ENCODE results near the gene SPEM3. TPM values are rescaled to one million over a fixed set of nuclear protein-coding genes. Genes with fewer than 3 reads are reported as not detected.

SPEM3 gene
- not detected in 2 replicates for total RNA-seq (2016; rRNA removed; fragmentation: Illumina TruSeq; extraction: Trizol)
- not detected in 2 replicates for total RNA-seq (2016; cell fraction: cytosol; rRNA removed; fragmentation: Illumina TruSeq; extraction: Trizol; ENCODE audit: low read depth)
- total RNA-seq (2016; cell fraction: insoluble cytoplasmic fraction; rRNA removed; fragmentation: Illumina TruSeq; extraction: Trizol) = not detected in 2 replicates
- total RNA-seq (2016; cell fraction: membrane; rRNA removed; fragmentation: Illumina TruSeq; extraction: Trizol) = not detected in 2 replicates
- not detected in 2 replicates for total RNA-seq (2016; cell fraction: nucleus; rRNA removed; fragmentation: Illumina TruSeq; extraction: Trizol)
- polyA plus RNA-seq (2011; rRNA removed) = not detected in 2 replicates
- not detected in 2 replicates for polyA plus RNA-seq (2011; cell fraction: cytosol; rRNA removed)
- not detected in 2 replicates for polyA plus RNA-seq (2011; cell fraction: nucleus; rRNA removed)
- not detected in 2 replicates for polyA plus RNA-seq (2012)
- polyA plus RNA-seq (2016; cell fraction: cytosol; fragmentation: Illumina TruSeq; extraction: Trizol; ENCODE audit: low read depth) = not detected in 2 replicates
- not detected in 2 replicates for polyA plus RNA-seq (2016; cell fraction: insoluble cytoplasmic fraction; fragmentation: Illumina TruSeq; extraction: Trizol; ENCODE audit: low read depth)
- polyA plus RNA-seq (2016; cell fraction: membrane; fragmentation: Illumina TruSeq; extraction: Trizol; ENCODE audit: low read depth) = not detected in 2 replicates
- not detected in 2 replicates for polyA plus RNA-seq (2016; cell fraction: nucleus; fragmentation: Illumina TruSeq; extraction: Trizol; ENCODE audit: insufficient read depth, low read depth)
- not detected in 2 replicates for polyA minus RNA-seq (2011; rRNA and poly(A)+ RNA removed; ENCODE audit: low replicate concordance)
- polyA minus RNA-seq (2011; cell fraction: cytosol; rRNA and poly(A)+ RNA removed) = not detected in 2 replicates
- polyA minus RNA-seq (2011; cell fraction: nucleus; rRNA and poly(A)+ RNA removed) = not detected in 2 replicates
- Bru-seq, nascent RNA = not detected
- BruChase-seq, experiment 1, labeled RNA remaining after a 6-hour chase = percentile 15 among the genes with signal in this experiment
- BruChase-seq, experiment 2, labeled RNA remaining after a 2-hour chase = not detected
- long read RNA-seq, experiment 1 = 0 reads
- long read RNA-seq, experiment 2 = 0 reads

GRCh38 chr17:7428557-7428956 is at the start of gene SPEM3:
SPEM3 (plus strand) TSS chr17:7428857; CDS start chr17:7428903, 46 bp downstream.
- POLR2A ChIA-PET = no interaction called here
- FAIRE-seq = no peak
- no peaks in the 10 kb centered on the region for H3K9me3 ChIP-seq (ENCODE audit: low read length)

GRCh38 chr17:7379134-7379533 is 49.5 kb upstream of the SPEM3 start:
- Histone ChIP-seq H3K9ac (ENCODE audit: insufficient read depth, low read depth, low read length) (no peak overlapping the region), H3K9me3 (ENCODE audit: low read length) (peaks cover 4% of the 10 kb centered on the region; the same call in 1 of the 2 replicates), H4K20me1 (ENCODE audit: insufficient read depth, low read length) (no peaks in the 10 kb centered on the region), H2AFZ (ENCODE audit: low read length) (no peak overlapping the region), H3K4me3 (replicated peaks in 1 of 3; ENCODE audit: insufficient read depth in 1 of 3, low read depth in 2 of 3, low read length in 3 of 3) (no peak overlapping the region), H3K4me2 (ENCODE audit: low read depth, low read length) (no peak overlapping the region), H3K4me1 (ENCODE audit: insufficient read depth, low read length) (peaks cover 21% of the 10 kb centered on the region), H3K79me2 (ENCODE audit: insufficient read depth, low read length) (no peaks in the 10 kb centered on the region), H3K27ac (ENCODE audit: extremely low read length, insufficient read depth, low read length) (no peak overlapping the region), H3K36me3 (replicated peaks in 1 of 2; ENCODE audit: control insufficient read depth in 1 of 2, insufficient read depth in 2 of 2, low read length in 2 of 2) (no peaks in the 10 kb centered on the region), H3K27me3 (ENCODE audit: control insufficient read depth in 1 of 2, insufficient read depth in 2 of 2, low read length in 2 of 2) (peaks cover 0 to 7% of the 10 kb centered on the region in 2 experiments; a peak in 1 of 5 replicates)
- ChIA-PET POLR2A (no interaction called here), CTCF (ENCODE audit: low intra/inter-chr PET ratio, low total read pairs) (no interaction called here)
- WGBS (ENCODE audit: low lambda C conversion rate) = 66% methylated on average over 3 of the region's 3 CpGs
- TF ChIP-seq HIC2 (CRISPR knock-in tag; IDR thresholded peaks at IDR 0.05; ENCODE audit: low read depth) (no peak), ZFYVE20 (CRISPR knock-in tag; IDR thresholded peaks at IDR 0.05; ENCODE audit: borderline replicate concordance, low read depth) (no peak), ZNF10 (CRISPR knock-in tag; IDR thresholded peaks at IDR 0.05; ENCODE audit: borderline replicate concordance, low read depth) (no peak), ZBTB14 (CRISPR knock-in tag; IDR thresholded peaks at IDR 0.05) (no peak), NR0B2 (CRISPR knock-in tag; IDR thresholded peaks at IDR 0.05) (no peak)
- no TSS peak for BruUV-seq (replicated peaks)
- FAIRE-seq (no peak), ATAC-seq (no peak), DNase-seq (ENCODE audit: low spot score) (no peak)
- in situ Hi-C loops (cut with HindIII; ENCODE audit: extremely low pct_ligation_motif_present, low pct_unique_long_range_greater_than_20kb) (no loop called here), intact Hi-C loops (cut with micrococcal nuclease; ENCODE audit: unreplicated experiment) (no loop called here)

More at GRCh38 chr17:7428557-7428956, at the start of gene SPEM3:
- CTCF ChIA-PET (ENCODE audit: low intra/inter-chr PET ratio, low total read pairs) = no interaction called here
- ATAC-seq = no peak
- H3K79me2 ChIP-seq (ENCODE audit: insufficient read depth, low read length) = no peaks in the 10 kb centered on the region
- TF ChIP-seq ZNF20 (CRISPR knock-in tag; IDR thresholded peaks at IDR 0.05) (no peak), SIN3B (IDR thresholded peaks at IDR 0.05; ENCODE audit: low read length) (no peak)
- H3K4me1 ChIP-seq (ENCODE audit: insufficient read depth, low read length) = peaks cover 8% of the 10 kb centered on the region
- in situ Hi-C loops (cut with HindIII; ENCODE audit: extremely low pct_ligation_motif_present, low pct_unique_long_range_greater_than_20kb) = no loop called here
- H4K20me1 ChIP-seq (ENCODE audit: insufficient read depth, low read length) = no peaks in the 10 kb centered on the region
- no peak within 1 kb of the TSS for H3K4me2 ChIP-seq (ENCODE audit: low read depth, low read length)
- BruUV-seq (replicated peaks) = no TSS peak
- DNase-seq (ENCODE audit: low spot score) = no peak
- H2AFZ ChIP-seq (ENCODE audit: low read length) = no peak within 1 kb of the TSS
- 7% methylated on average over 4 of the region's 5 CpGs for WGBS (ENCODE audit: low lambda C conversion rate)
- peaks cover 2 to 3% of the 10 kb centered on the region in 2 experiments; a peak in 3 of 5 replicates for H3K27me3 ChIP-seq (ENCODE audit: control insufficient read depth in 1 of 2, insufficient read depth in 2 of 2, low read length in 2 of 2)
- no peak within 1 kb of the TSS for H3K27ac ChIP-seq (ENCODE audit: extremely low read length, insufficient read depth, low read length)
- no peak within 1 kb of the TSS for H3K4me3 ChIP-seq (replicated peaks in 1 of 3; ENCODE audit: insufficient read depth in 1 of 3, low read depth in 2 of 3, low read length in 3 of 3)
- no peaks in the 10 kb centered on the region for H3K36me3 ChIP-seq (replicated peaks in 1 of 2; ENCODE audit: control insufficient read depth in 1 of 2, insufficient read depth in 2 of 2, low read length in 2 of 2)
- H3K9ac ChIP-seq (ENCODE audit: insufficient read depth, low read depth, low read length) = no peak within 1 kb of the TSS
- intact Hi-C loops (cut with micrococcal nuclease; ENCODE audit: unreplicated experiment) = no loop called here

All from HepG2 (cell line).